Measurements from ENCODE around the gene CRYBB1.

CRYBB1 gene

GRCh38 chr22:26617271-26618199 is at the start of gene CRYBB1:
TSS of gene CRYBB1 (minus strand) at chr22:26618027. CDS start at chr22:26616319, 1,708 bp downstream.
- no peak for FAIRE-seq
- DNase-seq (ENCODE audit: low spot score): no peak

GRCh38 chr22:26667140-26667539 is 49.3 kb upstream of the CRYBB1 start:
- FAIRE-seq: no peak

GRCh38 chr22:26665813-26666231 is 48.0 kb upstream of the CRYBB1 start:
- FAIRE-seq (no peak), DNase-seq (ENCODE audit: low spot score) (peak; percentile 12)

More at GRCh38 chr22:26667140-26667539, 49.3 kb upstream of the CRYBB1 start:
- DNase-seq (ENCODE audit: low spot score): no peak

DNA sequence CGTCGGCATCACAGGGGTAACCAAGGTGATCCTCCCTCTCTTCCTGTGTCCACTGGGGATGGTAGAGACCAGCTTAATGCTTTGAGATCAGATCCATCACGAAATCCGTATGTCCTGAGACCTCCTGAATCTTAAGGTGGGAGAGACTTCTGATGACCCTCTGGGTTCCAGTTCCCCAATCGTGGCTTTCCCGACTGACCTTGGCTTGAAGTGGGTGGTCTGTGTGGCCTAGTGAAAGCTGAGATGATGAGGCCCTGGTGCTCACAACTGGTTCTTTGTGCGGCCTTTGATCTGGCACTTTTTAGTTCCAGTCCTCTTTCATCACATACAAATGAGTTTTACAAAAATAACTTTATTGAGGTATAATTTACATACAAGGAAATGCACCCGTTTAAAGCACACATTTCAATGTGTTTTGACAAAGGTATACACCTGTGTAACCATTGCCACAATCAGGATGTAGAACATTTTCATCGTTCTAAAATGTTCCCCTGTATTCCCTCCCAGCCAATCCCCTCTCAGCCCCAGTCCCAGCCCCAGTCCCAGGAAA is 45.6 kb upstream of the CRYBB1 start:
- FAIRE-seq: no peak

GRCh38 chr22:26662160-26662559 is 44.3 kb upstream of the CRYBB1 start:
- FAIRE-seq (no peak), DNase-seq (ENCODE audit: low spot score) (no peak)

More for the DNA sequence above, 45.6 kb upstream of the CRYBB1 start:
- DNase-seq (ENCODE audit: low spot score): no peak

- no peak for DNase-seq (ENCODE audit: low spot score)
- no peak for FAIRE-seq
Measured at GRCh38 chr22:26660961-26661578, 43.2 kb upstream of the CRYBB1 start.

GRCh38 chr22:26660356-26660755 is 42.5 kb upstream of the CRYBB1 start:
- FAIRE-seq (no peak), DNase-seq (ENCODE audit: low spot score) (no peak)

- DNase-seq (ENCODE audit: low spot score) (peak; percentile 78), FAIRE-seq (peak; percentile 79)
Measured at GRCh38 chr22:26658671-26659478, 41.0 kb upstream of the CRYBB1 start.

DNA sequence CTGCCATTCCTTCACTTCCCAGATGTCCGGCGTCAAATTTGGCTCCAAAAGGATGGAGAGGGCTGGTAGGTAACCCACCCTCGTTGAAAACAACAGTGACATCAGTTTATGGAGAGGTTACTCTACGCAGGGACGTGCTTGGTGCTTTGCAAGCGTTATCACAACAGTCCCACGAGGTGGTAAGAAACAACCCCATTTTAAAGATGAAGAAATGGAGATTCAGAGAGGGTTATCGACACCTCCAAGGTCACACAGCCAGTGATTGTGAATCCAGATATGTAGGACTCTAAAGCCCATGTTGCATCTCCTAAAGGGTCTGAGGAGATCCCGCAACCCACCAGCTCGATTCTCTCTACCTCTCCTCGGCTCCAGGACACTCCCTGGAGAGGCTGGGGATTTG is 40.3 kb upstream of the CRYBB1 start:
- FAIRE-seq (no peak), DNase-seq (ENCODE audit: low spot score) (no peak)

DNA sequence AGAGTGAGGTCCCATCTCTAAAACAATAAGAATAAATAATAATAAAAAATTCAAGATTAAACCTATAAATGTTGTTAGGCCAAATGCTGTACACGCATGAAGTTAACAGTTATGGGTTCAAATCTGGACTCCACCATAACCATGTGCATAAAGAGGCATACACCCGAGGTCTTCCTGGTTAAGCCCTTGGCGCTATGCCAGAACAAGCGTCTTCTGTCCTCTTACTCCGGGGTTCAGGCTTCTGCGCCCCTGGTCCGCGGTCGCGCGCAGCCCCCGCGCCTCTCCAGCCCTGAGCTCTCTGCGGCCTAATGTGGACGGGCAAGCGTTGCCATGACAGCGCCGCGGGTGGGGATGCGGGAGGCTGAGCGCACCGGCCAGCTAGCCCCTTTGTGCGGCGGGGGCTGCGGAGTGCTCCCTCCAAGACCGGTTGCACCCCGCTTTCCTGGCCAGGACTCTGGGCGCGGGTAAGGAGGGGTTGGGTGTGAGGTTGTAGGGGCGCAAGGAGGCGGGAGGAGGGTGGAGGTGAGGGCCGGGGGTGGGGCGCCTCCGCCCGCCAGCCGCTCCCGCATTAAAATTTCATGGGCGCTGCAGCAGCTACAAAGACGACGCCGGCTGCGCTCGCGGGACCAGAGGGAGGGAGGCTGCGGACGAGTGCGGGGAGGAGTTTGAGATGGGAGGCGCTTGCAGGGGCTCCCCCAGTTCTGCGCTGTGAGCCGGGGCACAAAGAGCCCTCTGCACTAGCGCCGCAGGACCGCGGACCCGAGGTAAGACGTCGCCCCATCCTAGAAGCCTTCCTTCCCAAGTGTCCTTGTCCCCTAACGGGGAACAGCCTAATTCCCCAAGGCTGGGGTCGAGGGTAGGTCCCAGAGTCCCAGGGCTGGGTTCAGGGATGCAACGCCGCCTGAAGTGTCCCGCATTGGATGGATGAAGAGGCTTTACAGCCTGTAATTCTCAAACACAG is 39.3 kb upstream of the CRYBB1 start, which contains the start of gene MIAT:
TSS of gene MIAT (plus strand) at position 698 of the 961 bp plus-strand sequence.
- no peak for FAIRE-seq
- no peak for DNase-seq (ENCODE audit: low spot score)

DNA sequence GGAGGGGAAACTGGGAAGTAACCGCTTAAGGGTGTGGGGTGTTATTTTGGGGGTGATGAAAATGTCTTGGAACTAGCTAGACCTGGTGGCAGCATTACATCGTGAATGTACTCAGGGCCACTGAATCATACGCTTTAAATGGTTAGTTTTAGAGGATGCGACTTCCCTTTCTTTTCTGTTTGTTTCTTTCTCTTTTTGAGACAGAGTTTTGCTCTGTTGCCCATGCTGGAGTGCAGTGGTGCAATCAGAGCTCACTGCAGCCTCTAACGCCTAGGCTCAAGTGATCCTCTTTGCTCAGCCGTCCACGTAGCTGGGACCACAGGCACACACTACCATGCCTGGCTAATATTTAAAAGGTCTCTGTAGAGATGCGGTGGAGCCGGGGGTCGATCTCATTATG is 34.0 kb upstream of the CRYBB1 start:
- DNase-seq (ENCODE audit: low spot score): no peak
- no peak for FAIRE-seq

- FAIRE-seq: no peak
Measured at GRCh38 chr22:26650722-26651421, 33.0 kb upstream of the CRYBB1 start.

GRCh38 chr22:26648528-26649388 is 30.9 kb upstream of the CRYBB1 start:
- DNase-seq (ENCODE audit: low spot score): no peak

More at GRCh38 chr22:26650722-26651421, 33.0 kb upstream of the CRYBB1 start:
- no peak for DNase-seq (ENCODE audit: low spot score)

DNA sequence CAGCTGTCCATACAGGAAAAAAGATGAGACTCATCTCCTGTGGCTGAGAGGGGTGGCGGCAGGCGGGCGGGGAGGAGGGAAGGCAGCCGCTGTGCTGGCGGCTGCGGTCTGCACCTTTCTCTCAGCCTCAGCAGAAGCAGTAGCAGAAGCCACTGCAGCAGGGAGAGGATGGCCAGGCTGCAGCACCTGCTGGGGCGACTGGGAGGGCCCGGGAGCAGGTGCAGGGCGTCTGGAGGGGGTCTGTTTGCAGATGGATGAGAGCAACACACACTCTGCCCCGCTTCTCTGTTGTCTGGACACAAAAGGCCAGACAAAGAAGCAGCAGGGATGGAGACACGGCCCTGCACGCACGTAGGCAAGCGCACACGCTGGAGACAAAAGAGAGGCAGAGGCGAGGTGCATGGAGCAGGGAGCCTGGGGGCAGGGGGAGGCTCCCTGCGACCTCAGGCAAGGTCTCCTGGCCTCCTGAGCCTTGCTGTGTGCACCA is 30.2 kb upstream of the CRYBB1 start:
- DNase-seq (ENCODE audit: low spot score) (no peak), FAIRE-seq (no peak)

More at GRCh38 chr22:26648528-26649388, 30.9 kb upstream of the CRYBB1 start:
- no peak for FAIRE-seq

GRCh38 chr22:26646158-26646557 is 28.3 kb upstream of the CRYBB1 start:
- no peak for DNase-seq (ENCODE audit: low spot score)
- FAIRE-seq: no peak

- FAIRE-seq (no peak), DNase-seq (ENCODE audit: low spot score) (no peak)
Measured at GRCh38 chr22:26643418-26644100, 25.7 kb upstream of the CRYBB1 start.
